ENCODE data around the gene SLC6A3. TPM values are rescaled to one million over a fixed set of nuclear protein-coding genes. Genes with fewer than 3 reads are reported as not detected.

Gene SLC6A3
- total RNA-seq, 2 experiments from 2014 or later, result not detected

DNA sequence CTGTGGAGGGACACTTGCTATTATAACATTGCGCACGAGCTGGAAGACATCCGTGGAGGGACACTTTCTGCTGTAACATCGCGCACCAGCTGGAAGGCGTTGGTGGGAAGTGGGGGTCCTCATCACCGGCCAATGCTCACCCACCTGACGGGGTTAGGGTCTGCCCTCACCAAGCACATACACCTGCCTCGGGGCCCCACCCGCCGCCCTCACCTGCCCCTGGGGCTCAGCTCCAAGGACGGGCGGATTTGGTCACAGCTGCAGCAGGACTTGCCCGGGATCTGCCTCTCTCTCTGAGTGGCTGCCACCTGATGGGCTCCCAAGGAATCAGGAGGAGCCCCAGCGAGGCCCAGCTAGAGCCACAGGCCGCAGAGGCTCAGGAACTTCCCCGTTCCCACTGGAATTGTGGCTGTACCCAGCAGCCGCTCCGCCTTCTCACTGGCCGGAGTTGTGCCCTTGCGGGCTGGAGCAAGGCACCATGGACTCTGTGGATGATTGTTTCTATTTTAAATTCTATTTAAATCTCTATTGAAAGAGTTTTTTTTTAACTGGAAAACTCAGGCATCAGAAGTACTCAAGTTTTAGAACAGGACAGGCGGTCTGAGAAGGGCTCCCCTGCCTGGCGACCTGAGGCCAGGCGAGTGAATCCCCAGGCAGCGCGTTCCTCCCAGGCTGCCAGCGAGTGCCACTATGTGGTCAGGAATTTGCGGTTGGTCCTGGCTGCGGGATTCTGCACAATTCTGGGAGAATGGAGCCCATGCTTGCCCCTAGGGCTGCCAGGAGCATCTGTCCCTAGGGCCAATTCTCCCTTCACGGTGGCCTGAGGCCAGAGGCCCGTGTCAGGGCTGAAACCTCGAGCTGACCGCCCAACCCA, 38.9 kb upstream of the SLC6A3 start:
- no peaks in the 10 kb centered on the region for H3K9me3 Mint-ChIP-seq
- intact Hi-C loops (cut with micrococcal nuclease), result no loop called here
- H3K27me3 Mint-ChIP-seq, result no peaks in the 10 kb centered on the region
- POLR2A ChIA-PET, result no interaction called here
- H3K27ac Mint-ChIP-seq, result no peak overlapping the region
- peaks cover 9% of the 10 kb centered on the region for H3K4me1 Mint-ChIP-seq (ENCODE audit: low read depth)
- H3K36me3 Mint-ChIP-seq, result peaks cover 24% of the 10 kb centered on the region
- DNase-seq, result no peak
- no peak overlapping the region for H3K4me3 Mint-ChIP-seq
- CTCF ChIA-PET, result interaction anchor here (0.6 to 1.3 kb wide), 3 partner anchors 110 to 161 kb away, joined by 3 to 5 read pairs (median 3); no protein-coding TSS in a partner anchor

DNA sequence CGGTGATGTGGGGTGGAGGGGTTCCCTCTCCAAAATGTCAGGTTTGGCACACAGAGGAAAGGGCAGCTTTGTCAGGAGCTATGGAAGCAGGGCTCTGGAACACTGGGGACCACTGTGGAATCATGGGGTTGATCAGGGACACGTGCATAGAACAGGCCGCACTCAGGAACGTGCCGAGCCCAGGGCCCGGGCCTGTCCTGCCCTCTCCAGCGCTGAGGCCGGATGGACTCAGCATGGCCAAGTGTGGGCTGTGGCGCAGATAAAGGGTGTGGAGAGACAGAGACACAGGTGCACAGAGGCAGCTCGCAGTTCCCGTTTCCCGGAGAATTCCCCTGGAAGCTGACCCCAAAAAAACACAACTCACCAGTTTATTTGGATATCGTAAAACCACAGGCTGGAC, 37.8 kb upstream of the SLC6A3 start:
- peaks cover under 1% of the 10 kb centered on the region for H3K4me1 Mint-ChIP-seq (ENCODE audit: low read depth)
- POLR2A ChIA-PET, result no interaction called here
- peaks cover 19% of the 10 kb centered on the region for H3K36me3 Mint-ChIP-seq
- CTCF ChIA-PET, result interaction anchor here (0.6 to 1.3 kb wide), 5 partner anchors 103 to 162 kb away, joined by 3 to 5 read pairs (median 3); no protein-coding TSS in a partner anchor
- H3K27ac Mint-ChIP-seq, result no peak overlapping the region
- H3K9me3 Mint-ChIP-seq, result no peaks in the 10 kb centered on the region
- no peak overlapping the region for H3K4me3 Mint-ChIP-seq
- H3K27me3 Mint-ChIP-seq, result no peaks in the 10 kb centered on the region
- DNase-seq, result no peak
- intact Hi-C loops (cut with micrococcal nuclease), result no loop called here

DNA sequence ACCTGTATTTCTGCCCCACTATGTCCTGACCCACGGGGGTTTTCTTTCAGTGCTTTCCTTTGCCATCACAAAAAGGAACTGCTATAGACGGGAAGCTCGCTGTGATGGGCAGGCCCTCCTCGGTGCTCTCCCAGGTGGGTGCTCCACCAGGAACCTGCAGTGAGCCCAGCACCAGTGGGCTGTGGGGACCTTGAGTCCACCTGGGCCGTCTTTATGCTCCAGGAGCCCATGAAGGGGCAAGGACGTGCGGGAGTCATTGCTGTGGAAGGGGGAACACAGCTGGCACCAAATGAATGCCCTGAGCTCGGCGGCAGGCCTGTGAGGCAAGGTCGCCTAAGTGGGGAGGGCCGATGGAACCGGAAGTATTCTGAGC, 36.7 kb upstream of the SLC6A3 start:
- intact Hi-C loops (cut with micrococcal nuclease), result no loop called here
- DNase-seq, result no peak
- Mint-ChIP-seq H3K27me3 (no peaks in the 10 kb centered on the region), H3K4me3 (no peak overlapping the region), H3K9me3 (no peaks in the 10 kb centered on the region), H3K27ac (no peak overlapping the region), H3K4me1 (ENCODE audit: low read depth) (no peaks in the 10 kb centered on the region), H3K36me3 (peaks cover 12% of the 10 kb centered on the region)
- ChIA-PET CTCF (interaction anchor here (1.0 kb wide), 1 partner anchor 102 kb away, joined by 3 read pairs; no protein-coding TSS in a partner anchor), POLR2A (no interaction called here)

DNA sequence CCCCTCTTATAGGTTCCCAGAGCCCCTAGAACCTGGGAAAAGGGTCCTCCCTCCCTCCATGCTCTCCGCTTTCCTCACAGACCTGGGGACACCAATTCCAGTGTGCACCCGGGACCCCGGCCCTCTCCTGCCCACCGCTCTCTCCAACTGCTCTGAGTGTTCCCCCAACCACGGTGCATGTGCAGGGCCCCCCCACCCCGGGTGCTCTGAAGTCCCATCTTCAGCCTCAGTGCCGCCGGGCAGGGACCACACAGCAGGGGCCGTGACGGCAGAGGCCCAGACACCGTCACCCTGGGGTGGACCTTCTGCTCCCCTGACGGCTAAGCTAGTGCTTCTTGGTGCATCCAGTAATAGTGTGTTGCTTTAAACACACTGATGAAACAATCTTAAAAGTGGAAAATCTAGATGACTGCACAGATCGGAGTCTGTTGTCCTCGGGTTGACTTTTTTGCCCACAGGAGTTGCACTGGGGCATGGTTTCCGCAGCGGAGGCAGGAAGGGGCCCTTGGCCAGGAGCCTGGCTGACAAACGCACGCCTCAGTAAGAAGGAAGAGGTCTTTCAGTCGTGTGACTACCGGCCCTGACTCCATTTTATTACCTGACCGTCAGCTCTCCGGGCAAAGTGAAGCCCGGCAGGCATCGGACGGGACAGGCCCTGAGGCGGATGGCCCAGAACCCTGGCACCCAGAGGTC, 36.2 kb upstream of the SLC6A3 start:
- CTCF ChIA-PET, result interaction anchor here (1.0 kb wide), 1 partner anchor 101 kb away, joined by 3 read pairs; no protein-coding TSS in a partner anchor
- POLR2A ChIA-PET, result no interaction called here
- peaks cover 15% of the 10 kb centered on the region for H3K36me3 Mint-ChIP-seq
- no peak overlapping the region for H3K27ac Mint-ChIP-seq
- H3K4me1 Mint-ChIP-seq (ENCODE audit: low read depth), result no peaks in the 10 kb centered on the region
- intact Hi-C loops (cut with micrococcal nuclease), result no loop called here
- H3K9me3 Mint-ChIP-seq, result no peaks in the 10 kb centered on the region
- H3K4me3 Mint-ChIP-seq, result no peak overlapping the region
- no peak for DNase-seq
- H3K27me3 Mint-ChIP-seq, result no peaks in the 10 kb centered on the region

- H3K4me1 Mint-ChIP-seq (ENCODE audit: low read depth), result no peaks in the 10 kb centered on the region
These were observed 35.6 kb upstream of the SLC6A3 start for GRCh38 chr5:1480806-1481205.

GRCh38 chr5:1480217-1480616, 35.0 kb upstream of the SLC6A3 start:
- H3K9me3 Mint-ChIP-seq, result no peaks in the 10 kb centered on the region
- H3K27ac Mint-ChIP-seq, result no peak overlapping the region
- intact Hi-C loops (cut with micrococcal nuclease), result no loop called here
- H3K27me3 Mint-ChIP-seq, result no peaks in the 10 kb centered on the region
- POLR2A ChIA-PET, result no interaction called here
- CTCF ChIA-PET, result interaction anchor here (0.6 to 2.8 kb wide), 15 partner anchors 9 to 307 kb away, joined by 3 to 31 read pairs (median 4); no protein-coding TSS in a partner anchor
- no peaks in the 10 kb centered on the region for H3K4me1 Mint-ChIP-seq (ENCODE audit: low read depth)
- no peak for DNase-seq
- no peak overlapping the region for H3K4me3 Mint-ChIP-seq
- H3K36me3 Mint-ChIP-seq, result peaks cover 9% of the 10 kb centered on the region

More at GRCh38 chr5:1480806-1481205, 35.6 kb upstream of the SLC6A3 start:
- Mint-ChIP-seq H3K4me3 (no peak overlapping the region), H3K9me3 (no peaks in the 10 kb centered on the region), H3K27ac (no peak overlapping the region), H3K36me3 (peaks cover 9% of the 10 kb centered on the region), H3K27me3 (no peaks in the 10 kb centered on the region)
- ChIA-PET POLR2A (no interaction called here), CTCF (interaction anchor here (0.6 to 2.8 kb wide), 11 partner anchors 9 to 308 kb away, joined by 3 to 31 read pairs (median 4); no protein-coding TSS in a partner anchor)
- intact Hi-C loops (cut with micrococcal nuclease), result no loop called here
- no peak for DNase-seq

GRCh38 chr5:1479581-1480188, 34.4 kb upstream of the SLC6A3 start:
- Mint-ChIP-seq H3K4me1 (ENCODE audit: low read depth) (no peaks in the 10 kb centered on the region), H3K36me3 (peaks cover 10% of the 10 kb centered on the region), H3K9me3 (no peaks in the 10 kb centered on the region), H3K4me3 (no peak overlapping the region), H3K27me3 (no peaks in the 10 kb centered on the region), H3K27ac (no peak overlapping the region)
- ChIA-PET CTCF (interaction anchor here (0.6 to 2.8 kb wide), 14 partner anchors 10 to 307 kb away, joined by 3 to 31 read pairs (median 4); no protein-coding TSS in a partner anchor), POLR2A (no interaction called here)
- intact Hi-C loops (cut with micrococcal nuclease), result loop anchor here (2.0 kb wide), 1 partner anchor 161 kb away; no protein-coding TSS in a partner anchor
- peak; percentile 55 for DNase-seq

- Mint-ChIP-seq H3K27ac (no peak overlapping the region), H3K4me1 (ENCODE audit: low read depth) (no peaks in the 10 kb centered on the region), H3K36me3 (peaks cover 15% of the 10 kb centered on the region), H3K27me3 (no peaks in the 10 kb centered on the region), H3K4me3 (no peak overlapping the region), H3K9me3 (no peaks in the 10 kb centered on the region)
- ChIA-PET CTCF (interaction anchor here (0.5 to 2.8 kb wide), 6 partner anchors 9 to 166 kb away, joined by 3 to 31 read pairs (median 4); no protein-coding TSS in a partner anchor), POLR2A (no interaction called here)
- DNase-seq, result no peak
- intact Hi-C loops (cut with micrococcal nuclease), result loop anchor here (2.0 kb wide), 1 partner anchor 162 kb away; no protein-coding TSS in a partner anchor
These were observed 33.8 kb upstream of the SLC6A3 start for GRCh38 chr5:1479066-1479465.

GRCh38 chr5:1478271-1479035, 33.2 kb upstream of the SLC6A3 start:
- Mint-ChIP-seq H3K36me3 (peaks cover 19% of the 10 kb centered on the region), H3K4me3 (no peak overlapping the region), H3K4me1 (ENCODE audit: low read depth) (no peaks in the 10 kb centered on the region)

DNA sequence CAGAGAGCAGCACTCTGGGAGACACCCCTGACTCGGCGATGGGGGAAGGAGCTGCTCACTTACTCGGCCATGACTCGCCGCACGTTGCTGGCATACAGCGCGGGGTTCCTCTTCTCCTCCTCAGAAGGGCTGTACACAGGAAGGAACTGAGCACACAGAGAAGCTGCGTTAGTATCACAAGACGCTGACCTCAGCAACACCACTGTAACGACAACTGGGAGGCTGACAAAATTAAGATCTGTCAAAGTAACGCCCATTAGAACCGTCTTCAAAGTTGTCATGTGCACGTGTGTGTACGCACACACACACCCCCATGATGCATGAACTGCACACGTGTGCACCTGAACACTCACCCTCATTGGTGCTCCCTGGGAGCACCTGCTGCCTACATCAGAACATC, 32.1 kb upstream of the SLC6A3 start:
- H3K4me3 Mint-ChIP-seq, result no peak overlapping the region
- no peaks in the 10 kb centered on the region for H3K4me1 Mint-ChIP-seq (ENCODE audit: low read depth)
- no peak for DNase-seq
- H3K9me3 Mint-ChIP-seq, result no peaks in the 10 kb centered on the region
- CTCF ChIA-PET, result no interaction called here
- POLR2A ChIA-PET, result no interaction called here
- H3K27me3 Mint-ChIP-seq, result no peaks in the 10 kb centered on the region
- no peak overlapping the region for H3K27ac Mint-ChIP-seq
- H3K36me3 Mint-ChIP-seq, result peaks cover 25% of the 10 kb centered on the region
- intact Hi-C loops (cut with micrococcal nuclease), result no loop called here

More at GRCh38 chr5:1478271-1479035, 33.2 kb upstream of the SLC6A3 start:
- Mint-ChIP-seq H3K27ac (no peak overlapping the region), H3K27me3 (no peaks in the 10 kb centered on the region), H3K9me3 (no peaks in the 10 kb centered on the region)
- CTCF ChIA-PET, result interaction anchor here (0.5 to 2.8 kb wide), 5 partner anchors 12 to 167 kb away, joined by 3 to 31 read pairs (median 3); no protein-coding TSS in a partner anchor
- no peak for DNase-seq
- intact Hi-C loops (cut with micrococcal nuclease), result loop anchor here (2.0 kb wide), 1 partner anchor 162 kb away; no protein-coding TSS in a partner anchor
- POLR2A ChIA-PET, result no interaction called here

DNA sequence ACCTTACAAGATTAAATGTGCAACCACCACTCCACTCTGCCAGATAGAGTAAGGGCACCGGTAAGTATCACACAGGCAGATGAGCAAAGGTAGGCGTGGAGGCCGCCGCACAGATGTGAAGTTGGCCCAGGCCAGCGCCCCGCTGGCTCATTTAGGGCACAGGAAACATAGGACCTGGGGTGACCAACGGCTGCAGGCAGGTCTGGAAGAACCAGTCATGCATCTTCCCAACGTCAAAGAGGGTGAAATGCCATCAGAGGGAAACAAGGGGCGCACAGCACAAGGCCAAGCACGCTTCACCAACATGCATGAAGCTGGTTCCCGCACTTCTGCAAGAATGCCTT, 31.7 kb upstream of the SLC6A3 start:
- no peak overlapping the region for H3K27ac Mint-ChIP-seq
- H3K4me3 Mint-ChIP-seq, result no peak overlapping the region
- POLR2A ChIA-PET, result no interaction called here
- no peak for DNase-seq
- no peaks in the 10 kb centered on the region for H3K27me3 Mint-ChIP-seq
- no peaks in the 10 kb centered on the region for H3K4me1 Mint-ChIP-seq (ENCODE audit: low read depth)
- no peaks in the 10 kb centered on the region for H3K9me3 Mint-ChIP-seq
- intact Hi-C loops (cut with micrococcal nuclease), result no loop called here
- CTCF ChIA-PET, result no interaction called here
- peaks cover 24% of the 10 kb centered on the region for H3K36me3 Mint-ChIP-seq
